CD14-positive monocyte (primary cell): Measurements from ENCODE around the gene ATP4A. TPM values are rescaled to one million over a fixed set of nuclear protein-coding genes. Genes with fewer than 3 reads are reported as not detected.

Source experiments
- DNase-seq, 3 donors: peaks; one replicate each; pipeline ENCODE4 v3.0.0-alpha.2; 2011 to 2022
- H2AFZ ChIP-seq: 2 replicates; pipeline ENCODE4 v1.6.0; 2012; ENCODE audit warnings: mild to moderate bottlenecking, low read depth, low read length, inconsistent platforms; ENCODE audit not compliant: insufficient read depth, poor library complexity, severe bottlenecking
- H3K27ac ChIP-seq, 2 donors: 1 replicate in 1 of 2; 2 replicates in 1 of 2; pipeline ENCODE4 v1.5.1; 2012 to 2013; ENCODE audit warnings: low read length in 2 of 2, control low read depth in 1 of 2, inconsistent platforms in 1 of 2, low read depth in 1 of 2, mild to moderate bottlenecking in 1 of 2
- H3K27me3 ChIP-seq, 2 donors: one replicate each; pipeline versions ENCODE4 v1.6.0 to v1.6.1; 2011 to 2013; ENCODE audit warnings: low read length in 2 of 2; ENCODE audit not compliant: control insufficient read depth in 2 of 2, insufficient read depth in 2 of 2
- H3K36me3 ChIP-seq, 2 donors: replicated peaks in 1 of 2; 1 replicate in 1 of 2; 2 replicates in 1 of 2; pipeline versions ENCODE4 v1.5.1 to v1.6.1; 2012 to 2013; ENCODE audit warnings: low read length in 2 of 2, control low read depth in 1 of 2, inconsistent platforms in 1 of 2, mild to moderate bottlenecking in 1 of 2; ENCODE audit not compliant: insufficient read depth in 2 of 2, control insufficient read depth in 1 of 2
- H3K4me1 ChIP-seq, 2 donors: 1 replicate in 1 of 2; 2 replicates in 1 of 2; pipeline versions ENCODE4 v1.5.1 to v1.6.1; 2012 to 2013; ENCODE audit warnings: low read length in 2 of 2, control low read depth in 1 of 2, inconsistent platforms in 1 of 2, mild to moderate bottlenecking in 1 of 2, moderate library complexity in 1 of 2; ENCODE audit not compliant: insufficient read depth in 2 of 2, control insufficient read depth in 1 of 2
- H3K4me2 ChIP-seq: replicated peaks from 2 replicates; pipeline ENCODE3; 2012; ENCODE audit warnings: low read length, moderate library complexity, mild to moderate bottlenecking; ENCODE audit not compliant: poor library complexity, severe bottlenecking; ENCODE audit errors: extremely low read depth
- H3K4me3 ChIP-seq, 3 experiments: fragments of 200-600 bp in 1 of 3; sonication (generic) in 1 of 3; replicated peaks in 1 of 3; 1 replicate in 2 of 3; 2 replicates in 1 of 3; pipeline ENCODE4 v1.5.1; 2011 to 2013; ENCODE audit warnings: low read length in 3 of 3, mild to moderate bottlenecking in 3 of 3, control low read depth in 2 of 3, low read depth in 2 of 3, inconsistent platforms in 1 of 3, moderate library complexity in 1 of 3
- H3K79me2 ChIP-seq: 2 replicates; pipeline ENCODE4 v1.6.0; 2012; ENCODE audit warnings: mild to moderate bottlenecking, control low read depth, inconsistent platforms, low read length, moderate library complexity; ENCODE audit not compliant: insufficient read depth
- H3K9ac ChIP-seq: 2 replicates; pipeline ENCODE4 v1.6.0; 2017; ENCODE audit warnings: low read length, mild to moderate bottlenecking; ENCODE audit not compliant: insufficient read depth, poor library complexity, severe bottlenecking
- H3K9me3 ChIP-seq, 2 donors: replicated peaks in 1 of 2; 1 replicate in 1 of 2; 2 replicates in 1 of 2; pipeline versions ENCODE4 v1.5.1 to v1.6.1; 2012 to 2013; ENCODE audit warnings: low read length in 2 of 2, control low read depth in 1 of 2; ENCODE audit not compliant: control insufficient read depth in 1 of 2, insufficient read depth in 1 of 2
- H4K20me1 ChIP-seq: 2 replicates; pipeline ENCODE4 v1.6.0; 2012; ENCODE audit warnings: mild to moderate bottlenecking, low read length, control low read depth, moderate library complexity; ENCODE audit not compliant: insufficient read depth
- H3K27ac Mint-ChIP-seq, 7 donors: one replicate each; pipeline ENCODE4 v1.8.0; 2020; ENCODE audit warnings: mild to moderate bottlenecking in 7 of 7, mixed read lengths in 7 of 7, moderate library complexity in 6 of 7, inconsistent platforms in 2 of 7
- H3K27me3 Mint-ChIP-seq, 3 donors: one replicate each; pipeline ENCODE4 v1.8.0; 2021 to 2022; ENCODE audit warnings: low read depth in 3 of 3, mild to moderate bottlenecking in 3 of 3, mixed read lengths in 3 of 3, moderate library complexity in 3 of 3, inconsistent platforms in 1 of 3
- H3K36me3 Mint-ChIP-seq, 2 donors: one replicate each; pipeline ENCODE4 v1.8.0; 2020; ENCODE audit warnings: mixed read lengths in 2 of 2, inconsistent platforms in 1 of 2, mild to moderate bottlenecking in 1 of 2
- H3K4me1 Mint-ChIP-seq: one replicate; pipeline ENCODE4 v1.8.0; 2020; ENCODE audit warnings: mild to moderate bottlenecking, mixed read lengths
- H3K4me3 Mint-ChIP-seq, 2 donors: one replicate each; pipeline ENCODE4 v1.8.0; 2020; ENCODE audit warnings: mild to moderate bottlenecking in 2 of 2, mixed read lengths in 2 of 2, moderate library complexity in 1 of 2
- H3K9me3 Mint-ChIP-seq, 7 donors: one replicate each; pipeline ENCODE4 v1.8.0; 2020 to 2022; ENCODE audit warnings: mixed read lengths in 7 of 7, mild to moderate bottlenecking in 6 of 7, moderate library complexity in 6 of 7, inconsistent platforms in 2 of 7
- CTCF ChIP-seq: fragments of 200-600 bp; IDR thresholded peaks from one replicate; pipeline ENCODE4 v1.8.0; 2022; ENCODE audit warnings: antibody characterized with exemption, mild to moderate bottlenecking
- WGBS: methylation state at CpG from one replicate; pipeline ENCODE4 v1.1.5; 2013; ENCODE audit warnings: missing lambda C conversion rate; ENCODE audit not compliant: insufficient coverage; 5-methylcytosine and 5-hydroxymethylcytosine counted together
- intact Hi-C, 2 donors: fragments of 100-400 bp; cut with micrococcal nuclease; formaldehyde crosslinking; loops; one replicate each; pipeline versions ENCODE4 v1.15.0 to v1.15.1; 2023
- polyA plus RNA-seq, 3 donors: library from polyadenylated mRNA; depleted of rRNA in 1 of 3; unstranded in 2 of 3; stranded (reverse) in 1 of 3; fragments of 300-500 nt in 2 of 3; fragments of >200 nt in 1 of 3; fragmentation: Illumina TruSeq in 2 of 3; gene quantifications; 1 replicate in 2 of 3; 2 replicates in 1 of 3; pipeline ENCODE4 v1.2.3, GENCODE V29; 2012 to 2021

ATP4A gene
- polyA plus RNA-seq, 3 donors, result not detected

GRCh38 chr19:35529241-35530218 lies 33.9 kb downstream of the ATP4A start:
- Mint-ChIP-seq H3K27ac (no peak overlapping the region), H3K27me3 (peaks cover 25 to 37% (median 29%) of the 10 kb centered on the region in 3 donors), H3K4me3 (no peak overlapping the region), H3K36me3 (no peaks in the 10 kb centered on the region), H3K4me1 (peaks cover 7% of the 10 kb centered on the region), H3K9me3 (no peaks in the 10 kb centered on the region)
- H3K36me3 ChIP-seq, result no peaks in the 10 kb centered on the region
- no peak overlapping the region for H3K27ac ChIP-seq
- DNase-seq, result no peak
- H3K4me2 ChIP-seq, result no peak overlapping the region
- H4K20me1 ChIP-seq, result no peaks in the 10 kb centered on the region
- H3K4me3 ChIP-seq, result no peak overlapping the region
- H3K4me1 ChIP-seq, result peaks cover 7 to 11% of the 10 kb centered on the region in 2 donors
- H3K79me2 ChIP-seq, result no peaks in the 10 kb centered on the region
- intact Hi-C loops, result no loop called here
- H2AFZ ChIP-seq, result no peak overlapping the region
- no peak overlapping the region for H3K9ac ChIP-seq
- no peaks in the 10 kb centered on the region for H3K9me3 ChIP-seq
- WGBS, result 32% methylated on average over 18 of the region's 19 CpGs
- TF ChIP-seq CTCF, result no peak
- peaks cover 0 to 18% of the 10 kb centered on the region in 2 donors for H3K27me3 ChIP-seq

DNA sequence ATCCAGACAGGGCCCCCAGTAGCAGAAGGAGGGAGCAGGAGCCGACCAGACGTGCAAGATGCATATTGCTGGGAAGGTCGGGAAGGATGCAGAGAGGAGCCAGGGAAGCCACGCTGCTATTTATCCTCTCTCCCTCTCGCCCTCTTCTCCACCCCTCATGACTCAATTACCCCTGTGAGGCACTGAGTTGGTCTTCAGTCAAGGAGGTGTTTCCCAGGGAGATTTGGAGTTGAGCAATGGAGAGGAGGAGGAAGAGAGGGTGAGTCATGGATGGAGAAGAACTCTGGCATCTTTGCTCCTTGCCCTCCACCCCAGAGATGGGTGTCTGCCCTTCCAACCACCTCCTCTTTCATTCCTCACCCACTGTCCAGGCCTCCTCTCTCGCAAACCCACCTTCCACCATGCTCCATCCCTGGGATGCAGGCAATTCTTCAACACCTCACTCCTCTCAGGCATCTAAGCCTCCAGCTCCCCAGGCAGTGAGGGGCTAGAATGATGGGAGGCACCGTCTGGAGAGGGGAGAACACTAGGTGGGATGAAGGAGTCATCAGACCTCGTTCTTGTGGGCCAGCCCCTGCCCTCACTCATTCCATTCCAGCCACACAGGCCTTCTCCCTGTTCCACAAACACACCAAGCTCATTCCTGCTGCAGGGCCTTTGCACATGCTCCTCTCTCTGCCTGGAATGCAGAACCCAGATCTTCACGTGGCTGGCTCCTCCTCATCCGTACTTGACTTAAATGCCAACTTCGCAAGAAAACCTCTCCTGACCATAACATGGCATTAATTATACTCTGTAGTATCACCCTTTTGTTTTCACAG lies 35.0 kb downstream of the ATP4A start, which contains the start of gene SBSN:
Gene SBSN (minus strand): TSS at position 94 of the 821 bp plus-strand sequence. CDS start 30 bp downstream, at position 64.
- Mint-ChIP-seq H3K9me3 (no peaks in the 10 kb centered on the region), H3K4me3 (no peak within 1 kb of the TSS), H3K27me3 (peaks cover 18 to 29% (median 22%) of the 10 kb centered on the region in 3 donors), H3K36me3 (no peaks in the 10 kb centered on the region), H3K4me1 (no peaks in the 10 kb centered on the region), H3K27ac (peak within 1 kb of the TSS in 2 of 7 donors; percentile 31 to 34)
- Histone ChIP-seq H3K4me2 (no peak within 1 kb of the TSS), H3K27me3 (peaks cover 0 to 9% of the 10 kb centered on the region in 2 donors), H3K4me3 (no peak within 1 kb of the TSS), H2AFZ (no peak within 1 kb of the TSS), H3K36me3 (no peaks in the 10 kb centered on the region), H3K79me2 (no peaks in the 10 kb centered on the region), H4K20me1 (no peaks in the 10 kb centered on the region), H3K9me3 (no peaks in the 10 kb centered on the region), H3K9ac (no peak within 1 kb of the TSS), H3K27ac (no peak within 1 kb of the TSS), H3K4me1 (peaks cover 1 to 2% of the 10 kb centered on the region in 2 donors)
- DNase-seq, result peak in 1 of 3 donors; percentile 53
- 86% methylated on average over 5 of the region's 11 CpGs for WGBS
- no peak for TF ChIP-seq CTCF
- intact Hi-C loops, result no loop called here
